ENCODE data around the gene PMPCA. TPM values are rescaled to one million over a fixed set of nuclear protein-coding genes. Genes with fewer than 3 reads are reported as not detected.

PMPCA gene
- polyA plus RNA-seq, 1 of the 3 experiments (the other 2 are of a cell fraction) = 125 TPM

GRCh38 chr9:136403915-136404800 is 6.3 kb upstream of the PMPCA start:
- H3F3A ChIP-seq (replicated peaks; ENCODE audit: insufficient read depth) = peaks cover 19% of the 10 kb centered on the region
- no peaks in the 10 kb centered on the region for H4K20me1 ChIP-seq (ENCODE audit: insufficient read depth)
- CTCF ChIA-PET = no interaction called here
- no peak overlapping the region for H2AFZ ChIP-seq (ENCODE audit: low read depth)
- H3K4me1 ChIP-seq (ENCODE audit: control insufficient read depth in 1 of 2, insufficient read depth in 2 of 2, low read depth in 1 of 2, low read length in 1 of 2) = peaks cover 6 to 14% of the 10 kb centered on the region in 2 experiments; a peak in 3 of 4 replicates
- no peaks in the 10 kb centered on the region for H3K27me3 ChIP-seq (ENCODE audit: insufficient read depth)
- peaks cover 20% of the 10 kb centered on the region for H3K79me2 ChIP-seq (ENCODE audit: insufficient read depth)
- DNase-seq = no peak
- TF ChIP-seq POLR2AphosphoS5 (IDR thresholded peaks at IDR 0.05; ENCODE audit: low read depth, low read length) (no peak), RXRA (IDR thresholded peaks at IDR 0.05; ENCODE audit: borderline replicate concordance, low read depth) (no peak), MEF2A (IDR thresholded peaks at IDR 0.05; ENCODE audit: borderline replicate concordance, low read depth) (no peak), GATA2 (CRISPR knock-in tag; IDR thresholded peaks at IDR 0.05) (no peak)
- no peak overlapping the region for H3K4me3 ChIP-seq (ENCODE audit: low read depth in 2 of 2, low read length in 1 of 2)
- no peak overlapping the region for H3K27ac ChIP-seq (ENCODE audit: low read depth in 2 of 2, low read length in 1 of 2)
- H3K4me2 ChIP-seq = no peak overlapping the region
- peaks cover 13 to 58% of the 10 kb centered on the region in 2 experiments for H3K36me3 ChIP-seq (replicated peaks in 1 of 2; ENCODE audit: control insufficient read depth in 1 of 2, insufficient read depth in 2 of 2, low read length in 1 of 2)
- no peaks in the 10 kb centered on the region for H3K9me2 ChIP-seq
- 94% methylated on average over 17 of the region's 32 CpGs for WGBS (ENCODE audit: low lambda C conversion rate)
- H3K9me3 ChIP-seq = no peaks in the 10 kb centered on the region
- POLR2A ChIA-PET = no interaction called here
- no peak overlapping the region for H3K9ac ChIP-seq

- H3K27me3 ChIP-seq (ENCODE audit: insufficient read depth) = no peaks in the 10 kb centered on the region
- ChIA-PET POLR2A (no interaction called here), CTCF (interaction anchor here (0.6 to 1.3 kb wide), 3 partner anchors 13 to 1134 kb away, joined by 3 to 5 read pairs (median 3); partner anchors contain the start of gene DNLZ)
- 94% methylated on average over 13 of the region's 14 CpGs for WGBS (ENCODE audit: low lambda C conversion rate)
- peaks cover 19% of the 10 kb centered on the region for H3F3A ChIP-seq (replicated peaks; ENCODE audit: insufficient read depth)
- no peak for TF ChIP-seq RFX5 (IDR thresholded peaks at IDR 0.05; ENCODE audit: low read length)
- no peak for TF ChIP-seq FOXM1 (IDR thresholded peaks at IDR 0.05; ENCODE audit: low read depth)
- TF ChIP-seq PBX3 (IDR thresholded peaks at IDR 0.05) = no peak
- TF ChIP-seq USF2 (IDR thresholded peaks at IDR 0.05; ENCODE audit: borderline replicate concordance, low read depth, low read length) = no peak
- TF ChIP-seq JUND (IDR thresholded peaks at IDR 0.05) = no peak
- no peak for TF ChIP-seq USF1 (IDR thresholded peaks at IDR 0.05; ENCODE audit: borderline replicate concordance, low read depth)
- TF ChIP-seq ZBTB33 (IDR thresholded peaks at IDR 0.05; ENCODE audit: borderline replicate concordance, low read depth) = no peak
- no peak for TF ChIP-seq SMC3 (IDR thresholded peaks at IDR 0.05; ENCODE audit: low read depth, low read length)
- no peak for TF ChIP-seq IRF3 (IDR thresholded peaks at IDR 0.05; ENCODE audit: low read depth, low read length)
- no peak for TF ChIP-seq NRF1 (IDR thresholded peaks at IDR 0.05; ENCODE audit: low read depth, low read length)
- TF ChIP-seq MEF2A (IDR thresholded peaks at IDR 0.05; ENCODE audit: borderline replicate concordance, low read depth) = no peak
- TF ChIP-seq EP300 (IDR thresholded peaks at IDR 0.05; ENCODE audit: borderline replicate concordance in 1 of 2, low read depth in 1 of 2, low read length in 1 of 2) = no peak
- TF ChIP-seq REST (IDR thresholded peaks at IDR 0.05; ENCODE audit: low read depth, low read length) = no peak
- DNase-seq = no peak
- no peak overlapping the region for H3K4me2 ChIP-seq
- peaks cover 13 to 58% of the 10 kb centered on the region in 2 experiments for H3K36me3 ChIP-seq (replicated peaks in 1 of 2; ENCODE audit: control insufficient read depth in 1 of 2, insufficient read depth in 2 of 2, low read length in 1 of 2)
- H4K20me1 ChIP-seq (ENCODE audit: insufficient read depth) = no peaks in the 10 kb centered on the region
- H2AFZ ChIP-seq (ENCODE audit: low read depth) = no peak overlapping the region
- H3K79me2 ChIP-seq (ENCODE audit: insufficient read depth) = peaks cover 20% of the 10 kb centered on the region
- H3K4me3 ChIP-seq (ENCODE audit: low read depth in 2 of 2, low read length in 1 of 2) = no peak overlapping the region
- no peak overlapping the region for H3K27ac ChIP-seq (ENCODE audit: low read depth in 2 of 2, low read length in 1 of 2)
- H3K9me3 ChIP-seq = no peaks in the 10 kb centered on the region
- peaks cover 11 to 17% of the 10 kb centered on the region in 2 experiments; a peak in 3 of 4 replicates for H3K4me1 ChIP-seq (ENCODE audit: control insufficient read depth in 1 of 2, insufficient read depth in 2 of 2, low read depth in 1 of 2, low read length in 1 of 2)
- no peak overlapping the region for H3K9ac ChIP-seq
- no peaks in the 10 kb centered on the region for H3K9me2 ChIP-seq
These were observed 5.7 kb upstream of the PMPCA start for GRCh38 chr9:136404801-136405136.

Measured in SK-N-SH (cell line).